Lower lobe of right lung (tissue), 2 donors: ENCODE results near the gene DHX35. TPM values are rescaled to one million over a fixed set of nuclear protein-coding genes. Genes with fewer than 3 reads are reported as not detected.

Experiments
- ATAC-seq, 2 donors: fragments of 200-7000 bp; cut with Tn5 transposase; one replicate each; pipeline ENCODE4 v1.9.1; 2020 to 2022; ENCODE audit warnings: mild to moderate bottlenecking in 2 of 2, moderate library complexity in 2 of 2
- DNase-seq: peaks from one replicate; pipeline ENCODE4 v3.0.0-alpha.2; 2020
- H3K27ac ChIP-seq: fragments of 200-600 bp; one replicate; pipeline ENCODE4 v1.8.0; 2022
- H3K27me3 ChIP-seq: fragments of 200-600 bp; one replicate; pipeline ENCODE4 v1.8.0; 2022; ENCODE audit warnings: low read depth
- H3K36me3 ChIP-seq: fragments of 200-600 bp; one replicate; pipeline ENCODE4 v1.8.0; 2022; ENCODE audit warnings: mild to moderate bottlenecking
- H3K4me1 ChIP-seq: fragments of 200-600 bp; one replicate; pipeline ENCODE4 v1.8.0; 2022
- H3K4me3 ChIP-seq: fragments of 200-600 bp; one replicate; pipeline ENCODE4 v1.8.0; 2022; ENCODE audit warnings: mild to moderate bottlenecking
- H3K9me3 ChIP-seq: fragments of 200-600 bp; one replicate; pipeline ENCODE4 v1.8.0; 2022
- intact Hi-C: fragments of 100-400 bp; cut with DNase I; formaldehyde crosslinking; loops from one replicate; pipeline ENCODE4 v1.11.0; 2022
- total RNA-seq: library from RNA; stranded (reverse); fragmentation: NEBNext Ultra II Directional; extraction: Animal tissue kit (Norgen Biotek cat#: 25700); gene quantifications from one replicate; pipeline ENCODE4 v1.2.1, GENCODE V29; 2021
- TF ChIP-seq, protein P1 (sequence below): fragments of 200-600 bp; IDR thresholded peaks from one replicate; pipeline ENCODE4 v1.8.0; 2022; ENCODE audit warnings: antibody characterized with exemption, mild to moderate bottlenecking
- donor health status: DM: no; HTN: yes; CAD: no; lungs with severe emphysema.

Gene DHX35
- total RNA-seq, 1 donor from 2014 or later, result 10.5 TPM

DNA sequence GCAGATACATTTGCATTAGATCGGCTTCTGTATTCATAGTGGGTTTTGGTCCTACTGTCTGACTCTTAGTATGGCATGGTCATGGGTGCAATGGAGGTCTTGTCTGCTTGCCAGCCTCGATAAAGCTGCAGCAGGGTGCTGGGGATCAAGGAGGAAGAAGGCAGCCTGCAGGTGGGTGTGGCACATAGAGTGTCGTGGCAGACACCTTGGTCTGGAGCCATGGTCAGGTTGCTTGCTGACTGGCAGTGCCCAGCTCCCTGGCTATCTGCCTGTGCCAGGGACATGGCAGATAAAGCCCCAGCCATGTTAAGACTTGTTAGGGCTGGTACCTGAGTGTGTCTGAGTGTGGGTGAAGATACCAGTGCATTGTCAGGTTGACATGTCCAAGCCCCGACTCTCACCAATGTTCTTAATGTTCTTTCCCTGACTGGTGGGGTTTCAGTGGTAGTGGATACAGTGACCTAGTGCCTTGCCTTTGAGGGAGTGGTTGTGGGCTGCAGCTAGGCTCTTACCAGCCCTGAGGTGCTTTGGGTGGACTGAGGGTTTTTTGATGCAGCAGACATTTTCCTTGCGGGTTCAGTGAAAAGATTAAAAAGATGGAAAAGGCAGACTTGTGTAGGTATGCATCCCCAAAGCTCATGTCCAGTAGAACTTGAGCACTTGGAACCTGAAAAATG lies 34.1 kb upstream of the DHX35 start:
- Histone ChIP-seq H3K27me3 (peaks cover 3% of the 10 kb centered on the region), H3K9me3 (no peaks in the 10 kb centered on the region), H3K4me3 (no peak overlapping the region), H3K27ac (no peak overlapping the region), H3K4me1 (peaks cover 14% of the 10 kb centered on the region), H3K36me3 (no peaks in the 10 kb centered on the region)
- no peak for ATAC-seq
- TF ChIP-seq, protein P1, sequence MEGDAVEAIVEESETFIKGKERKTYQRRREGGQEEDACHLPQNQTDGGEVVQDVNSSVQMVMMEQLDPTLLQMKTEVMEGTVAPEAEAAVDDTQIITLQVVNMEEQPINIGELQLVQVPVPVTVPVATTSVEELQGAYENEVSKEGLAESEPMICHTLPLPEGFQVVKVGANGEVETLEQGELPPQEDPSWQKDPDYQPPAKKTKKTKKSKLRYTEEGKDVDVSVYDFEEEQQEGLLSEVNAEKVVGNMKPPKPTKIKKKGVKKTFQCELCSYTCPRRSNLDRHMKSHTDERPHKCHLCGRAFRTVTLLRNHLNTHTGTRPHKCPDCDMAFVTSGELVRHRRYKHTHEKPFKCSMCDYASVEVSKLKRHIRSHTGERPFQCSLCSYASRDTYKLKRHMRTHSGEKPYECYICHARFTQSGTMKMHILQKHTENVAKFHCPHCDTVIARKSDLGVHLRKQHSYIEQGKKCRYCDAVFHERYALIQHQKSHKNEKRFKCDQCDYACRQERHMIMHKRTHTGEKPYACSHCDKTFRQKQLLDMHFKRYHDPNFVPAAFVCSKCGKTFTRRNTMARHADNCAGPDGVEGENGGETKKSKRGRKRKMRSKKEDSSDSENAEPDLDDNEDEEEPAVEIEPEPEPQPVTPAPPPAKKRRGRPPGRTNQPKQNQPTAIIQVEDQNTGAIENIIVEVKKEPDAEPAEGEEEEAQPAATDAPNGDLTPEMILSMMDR, result no peak
- intact Hi-C loops, result no loop called here
- DNase-seq, result no peak

DNA sequence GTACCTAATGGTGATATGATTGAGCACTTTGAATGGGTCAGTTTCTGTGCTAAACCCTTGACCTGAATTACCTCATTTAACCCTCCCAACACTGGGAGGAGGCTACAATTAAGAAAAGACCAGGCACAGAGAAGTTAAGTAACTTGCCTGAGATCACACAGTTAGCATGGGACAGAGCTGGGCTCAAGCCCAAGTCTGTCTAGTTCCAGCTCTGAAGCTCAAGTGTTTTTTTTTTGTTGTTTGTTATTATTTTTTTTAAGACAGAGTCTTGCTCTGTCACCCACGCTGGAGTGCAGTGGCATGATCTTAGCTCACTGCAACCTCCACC lies 31.9 kb upstream of the DHX35 start:
- TF ChIP-seq, protein P1, result no peak
- H3K27me3 ChIP-seq, result peaks cover 3% of the 10 kb centered on the region
- intact Hi-C loops, result no loop called here
- ATAC-seq, result no peak
- peaks cover 14% of the 10 kb centered on the region for H3K4me1 ChIP-seq
- H3K36me3 ChIP-seq, result no peaks in the 10 kb centered on the region
- no peak for DNase-seq
- H3K27ac ChIP-seq, result no peak overlapping the region
- no peak overlapping the region for H3K4me3 ChIP-seq
- no peaks in the 10 kb centered on the region for H3K9me3 ChIP-seq

DNA sequence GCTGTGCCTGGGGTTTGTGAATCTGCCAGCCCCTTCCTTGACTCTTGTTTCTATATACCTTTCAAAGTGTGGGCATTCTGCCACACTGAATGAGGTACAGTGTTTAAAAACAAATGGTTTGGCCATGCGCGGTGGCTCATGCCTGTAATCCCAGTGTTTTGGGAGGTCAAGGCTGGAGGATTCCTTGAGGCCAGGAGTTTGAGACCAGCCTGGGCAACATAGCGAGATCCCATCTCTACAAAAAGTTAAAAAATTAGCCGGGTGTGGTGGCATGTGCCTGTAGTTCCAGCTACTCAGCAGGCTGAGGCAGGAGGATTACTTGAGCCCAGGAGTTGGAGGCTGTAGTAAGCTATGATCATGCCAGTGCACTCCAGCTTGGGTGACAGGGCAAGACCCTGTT lies 30.2 kb upstream of the DHX35 start:
- no peak for DNase-seq
- TF ChIP-seq, protein P1, result no peak
- Histone ChIP-seq H3K36me3 (no peaks in the 10 kb centered on the region), H3K9me3 (no peaks in the 10 kb centered on the region), H3K4me1 (peaks cover 9% of the 10 kb centered on the region), H3K27ac (no peak overlapping the region), H3K27me3 (peaks cover 3% of the 10 kb centered on the region), H3K4me3 (no peak overlapping the region)
- ATAC-seq, result no peak
- intact Hi-C loops, result no loop called here

DNA sequence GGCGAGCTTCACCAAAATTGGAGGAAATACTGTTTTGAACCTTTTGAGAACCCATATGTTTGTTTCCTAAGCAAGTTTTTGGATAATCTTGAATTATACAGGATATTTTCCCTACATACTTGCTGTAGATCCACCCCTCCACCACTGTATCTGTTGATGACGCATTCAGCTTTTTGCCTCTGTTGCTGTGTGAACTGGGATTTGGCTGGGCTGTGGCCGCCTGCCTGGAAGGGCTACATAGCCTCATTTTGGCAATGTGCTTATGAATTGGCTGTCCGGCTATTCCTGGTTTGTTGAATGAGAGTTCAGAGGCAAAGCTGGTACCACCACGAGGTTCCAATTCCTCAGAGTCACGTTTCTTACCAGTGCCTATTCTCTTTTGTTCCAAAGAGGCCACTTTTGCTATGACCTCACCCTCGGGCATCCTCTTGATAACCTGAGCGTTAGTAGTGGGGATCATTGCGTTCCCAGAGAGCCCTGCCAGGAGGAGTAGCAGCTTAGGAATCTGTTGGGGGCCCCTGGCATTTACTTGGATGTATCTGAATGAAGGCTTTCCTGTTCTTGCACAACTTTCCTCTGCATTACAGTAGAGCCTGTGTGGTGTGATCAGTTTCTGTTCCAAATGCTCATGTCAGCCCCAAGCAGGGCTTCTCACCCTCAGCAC lies 29.6 kb upstream of the DHX35 start:
- DNase-seq (no peak), ATAC-seq (no peak)
- H3K27ac ChIP-seq, result no peak overlapping the region
- intact Hi-C loops, result no loop called here
- TF ChIP-seq, protein P1, result no peak
- H3K4me3 ChIP-seq, result no peak overlapping the region
- H3K27me3 ChIP-seq, result peaks cover 3% of the 10 kb centered on the region
- H3K9me3 ChIP-seq, result no peaks in the 10 kb centered on the region
- no peaks in the 10 kb centered on the region for H3K36me3 ChIP-seq
- peaks cover 3% of the 10 kb centered on the region for H3K4me1 ChIP-seq

DNA sequence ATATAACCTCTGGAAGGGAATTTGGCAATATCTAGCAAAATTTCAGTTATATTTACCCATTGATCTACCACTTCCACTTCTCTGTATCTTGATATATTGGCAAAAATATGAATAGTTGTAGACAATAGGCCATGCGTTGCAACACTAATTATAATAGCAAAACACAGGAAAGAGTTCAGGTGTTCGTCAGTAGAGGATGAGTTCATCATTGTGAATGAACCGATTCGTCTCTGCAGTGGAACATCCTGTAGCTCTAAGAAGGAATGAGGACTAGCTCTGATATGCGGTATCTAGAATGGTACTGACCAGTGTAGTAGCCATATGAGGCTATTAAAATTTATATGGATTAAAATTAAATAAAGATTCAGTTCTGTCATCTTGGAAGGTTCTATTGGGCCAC lies 27.6 kb upstream of the DHX35 start:
- intact Hi-C loops, result no loop called here
- TF ChIP-seq, protein P1, result no peak
- no peak for DNase-seq

More for the DNA sequence above, 27.6 kb upstream of the DHX35 start:
- Histone ChIP-seq H3K36me3 (no peaks in the 10 kb centered on the region), H3K9me3 (no peaks in the 10 kb centered on the region), H3K27me3 (no peaks in the 10 kb centered on the region), H3K4me1 (no peaks in the 10 kb centered on the region), H3K4me3 (no peak overlapping the region), H3K27ac (no peak overlapping the region)
- no peak for ATAC-seq
